GM12865 (cell line): ENCODE results near the gene UBAP1L.
"Not testable (repeated sequence)": the region's sequence is repeated elsewhere in the genome, so short reads cannot be mapped to it uniquely, and the experiment has no call there.

ENCODE experiments used
- DNase-seq: peaks from one replicate; pipeline ENCODE4 v3.0.0; 2010; ENCODE audit warnings: low read depth
- H3K4me3 ChIP-seq: 2 replicates; pipeline ENCODE4 v1.5.1; 2011; ENCODE audit warnings: mild to moderate bottlenecking, low read depth, low read length, control low read depth
- CTCF ChIP-seq: IDR thresholded peaks from 2 replicates; pipeline ENCODE4 v1.5.1; 2011; ENCODE audit warnings: low read length, control low read depth, low read depth, inconsistent platforms; ENCODE audit not compliant: insufficient read depth; ENCODE audit errors: missing control alignments

Gene UBAP1L

GRCh38 chr15:65115086-65115485 is at the start of gene UBAP1L:
UBAP1L (minus strand) TSS chr15:65115200; CDS start chr15:65106215, 8,985 bp downstream.
- DNase-seq, result no peak
- no peak within 1 kb of the TSS for H3K4me3 ChIP-seq
- TF ChIP-seq CTCF, result no peak

GRCh38 chr15:65164139-65164538 is 49.1 kb upstream of the UBAP1L start:
- DNase-seq, result no peak
- H3K4me3 ChIP-seq, result no peak overlapping the region
- TF ChIP-seq CTCF, result no peak

- no peak for DNase-seq
- no peak for TF ChIP-seq CTCF
- no peak overlapping the region for H3K4me3 ChIP-seq
Observed at GRCh38 chr15:65163041-65163440, 48.0 kb upstream of the UBAP1L start.

GRCh38 chr15:65156692-65157091 is 41.7 kb upstream of the UBAP1L start:
- no peak for TF ChIP-seq CTCF
- H3K4me3 ChIP-seq, result no peak overlapping the region
- DNase-seq, result no peak

DNA sequence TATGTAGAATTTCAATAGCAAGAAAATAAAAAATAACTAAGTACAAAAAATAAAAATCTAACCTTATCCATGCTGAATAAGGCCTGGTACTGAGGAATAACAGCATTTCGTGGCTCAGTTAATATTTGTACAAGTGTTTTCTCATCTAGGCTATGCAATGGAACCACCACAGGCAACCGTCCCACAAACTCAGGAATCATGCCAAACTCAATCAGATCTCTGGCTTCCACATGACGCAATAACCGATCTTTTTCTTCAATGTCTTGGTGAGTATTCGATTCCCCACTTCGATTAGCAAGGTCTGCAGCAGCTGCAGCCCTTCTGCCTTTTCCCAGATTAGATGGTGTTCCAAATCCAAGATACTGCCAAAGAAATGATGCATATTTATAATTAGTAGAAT is 39.7 kb upstream of the UBAP1L start:
- no peak for DNase-seq
- H3K4me3 ChIP-seq, result no peak overlapping the region
- TF ChIP-seq CTCF, result no peak

GRCh38 chr15:65147902-65148301 is 32.9 kb upstream of the UBAP1L start:
- TF ChIP-seq CTCF, result no peak
- no peak for DNase-seq
- no peak overlapping the region for H3K4me3 ChIP-seq

DNA sequence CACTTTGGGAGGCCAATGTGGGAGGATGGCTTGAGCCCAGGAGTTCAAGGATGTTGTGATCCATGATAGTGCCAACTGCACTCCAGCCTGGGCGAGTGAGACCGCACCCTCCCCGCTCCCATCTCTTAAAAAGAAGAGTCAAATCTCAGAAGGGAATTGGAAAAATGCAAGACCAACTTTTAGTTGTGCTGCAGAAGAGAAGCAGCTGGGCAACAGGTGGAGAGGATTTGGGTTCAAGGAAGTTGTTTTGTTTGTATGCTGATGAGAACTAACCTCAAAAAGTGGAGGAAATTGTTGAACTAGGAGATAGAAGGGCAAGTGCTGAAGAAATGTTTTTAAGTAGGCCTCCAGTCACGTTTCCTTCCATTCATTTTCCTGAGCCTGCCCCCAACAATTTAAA is 31.4 kb upstream of the UBAP1L start:
- TF ChIP-seq CTCF, result no peak
- H3K4me3 ChIP-seq, result no peak overlapping the region
- no peak for DNase-seq

- not testable (repeated sequence) for H3K4me3 ChIP-seq, DNase-seq
Observed at GRCh38 chr15:65138631-65139030, 23.6 kb upstream of the UBAP1L start.

DNA sequence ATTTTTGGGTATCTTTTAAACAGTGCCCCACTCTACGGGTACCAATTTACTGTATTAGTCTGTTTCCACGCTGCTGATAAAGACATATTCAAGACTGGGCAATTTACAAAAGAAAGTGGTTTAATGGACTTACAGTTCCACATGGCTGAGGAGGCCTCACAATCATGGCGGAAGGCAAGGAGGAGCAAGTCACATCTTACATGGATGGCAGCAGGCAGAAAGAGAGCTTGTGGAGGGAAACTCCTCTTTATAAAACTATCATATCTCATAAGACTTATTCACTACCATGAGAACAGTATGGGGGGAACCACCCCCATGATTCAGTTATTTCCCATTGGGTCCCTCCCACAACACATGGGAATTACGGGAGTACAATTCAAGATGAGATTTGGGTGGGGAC is 22.9 kb upstream of the UBAP1L start:
- not testable (repeated sequence) for DNase-seq, H3K4me3 ChIP-seq

- not testable (repeated sequence) for DNase-seq, H3K4me3 ChIP-seq
Observed at GRCh38 chr15:65137089-65137488, 22.1 kb upstream of the UBAP1L start.
